GM19025 (cell line): ENCODE measurements around the gene LMBR1.
A peak's percentile ranks its signal among the peaks of the same experiment; 100 is the strongest.
"Not testable (repeated sequence)": the region's sequence is repeated elsewhere in the genome, so short reads cannot be mapped to it uniquely, and the experiment has no call there.

Experiments used
- ATAC-seq: cut with Tn5 transposase; IDR thresholded peaks from one replicate; pipeline ENCODE4 v1.9.1; 2021; ENCODE audit warnings: mild to moderate bottlenecking, low read depth, moderate library complexity; ENCODE audit not compliant: unreplicated experiment

The LMBR1 gene

GRCh38 chr7:156816943-156817572 is 75.9 kb downstream of the LMBR1 start:
- no peak for ATAC-seq

- no peak for ATAC-seq
Observed at GRCh38 chr7:156811706-156812105, 81.3 kb downstream of the LMBR1 start.

- not testable (repeated sequence) for ATAC-seq
Observed at GRCh38 chr7:156803656-156804055, 89.3 kb downstream of the LMBR1 start.

GRCh38 chr7:156802214-156802613 is 90.8 kb downstream of the LMBR1 start:
- no peak for ATAC-seq

- no peak for ATAC-seq
Observed at GRCh38 chr7:156795415-156795814, 97.6 kb downstream of the LMBR1 start.

GRCh38 chr7:156793334-156793733 is 99.6 kb downstream of the LMBR1 start:
- no peak for ATAC-seq

- no peak for ATAC-seq
Observed at GRCh38 chr7:156792611-156793010, 100.4 kb downstream of the LMBR1 start.

GRCh38 chr7:156791241-156791640 is 101.7 kb downstream of the LMBR1 start:
- no peak for ATAC-seq

- ATAC-seq = no peak
Observed at GRCh38 chr7:156790264-156790663, 102.7 kb downstream of the LMBR1 start.

- ATAC-seq = no peak
Observed at GRCh38 chr7:156785998-156786543, 106.9 kb downstream of the LMBR1 start.

GRCh38 chr7:156783864-156784263 is 109.1 kb downstream of the LMBR1 start:
- no peak for ATAC-seq

GRCh38 chr7:156781972-156782371 is 111.0 kb downstream of the LMBR1 start:
- ATAC-seq = no peak

- ATAC-seq = peak; percentile 86
Observed at GRCh38 chr7:156780724-156781455, 112.1 kb downstream of the LMBR1 start.

- no peak for ATAC-seq
Observed at GRCh38 chr7:156778668-156779067, 114.3 kb downstream of the LMBR1 start.

- no peak for ATAC-seq
Observed at GRCh38 chr7:156778201-156778600, 114.8 kb downstream of the LMBR1 start.

- no peak for ATAC-seq
Observed at GRCh38 chr7:156777364-156778069, 115.5 kb downstream of the LMBR1 start.

GRCh38 chr7:156776527-156776926 is 116.5 kb downstream of the LMBR1 start:
- ATAC-seq = no peak

GRCh38 chr7:156773966-156774365 is 119.0 kb downstream of the LMBR1 start:
- no peak for ATAC-seq

GRCh38 chr7:156772725-156773124 is 120.3 kb downstream of the LMBR1 start:
- ATAC-seq = no peak

- ATAC-seq = no peak
Observed at GRCh38 chr7:156768698-156769472, 124.1 kb downstream of the LMBR1 start.

- ATAC-seq = no peak
Observed at GRCh38 chr7:156766666-156767065, 126.3 kb downstream of the LMBR1 start.
